Measurements from ENCODE around the gene COL5A3. TPM values are rescaled to one million over a fixed set of nuclear protein-coding genes. Genes with fewer than 3 reads are reported as not detected.
A peak's percentile ranks its signal among the peaks of the same experiment; 100 is the strongest.

Gene COL5A3
- total and polyA plus RNA-seq, 3 donors from 2014 or later, result 5.5 to 7.6 (median 7.0) TPM

DNA sequence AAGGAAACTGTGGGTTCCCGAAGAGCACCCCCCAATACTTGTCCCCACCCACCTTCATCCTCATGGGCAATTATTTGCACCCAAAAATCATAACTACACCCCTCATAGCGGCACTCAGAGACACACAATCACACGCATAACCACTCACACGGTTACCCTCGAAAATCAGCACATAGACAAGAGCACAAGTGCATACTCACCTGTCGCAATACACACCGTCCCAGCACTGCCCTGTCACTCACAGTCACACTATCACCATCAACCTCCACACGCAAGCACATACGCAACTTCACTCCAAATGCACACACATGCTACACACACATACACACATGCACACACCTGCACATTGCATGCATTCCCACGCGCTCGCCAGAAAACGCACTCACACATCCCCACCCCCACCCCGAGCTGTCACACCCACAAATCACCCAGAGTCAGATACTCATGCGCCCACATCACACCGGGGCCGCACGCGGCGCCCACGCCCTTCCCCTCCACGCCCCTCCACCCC, 535 bp downstream of the COL5A3 start:
- H3K4me3 ChIP-seq, result peak overlapping the region; percentile 36
- H3K27ac ChIP-seq, result no peak overlapping the region
- 2 to 5% methylated on average over 14 to 22 of the region's 22 CpGs for WGBS, 2 donors
- H3K27me3 ChIP-seq, result no peaks in the 10 kb centered on the region
- peaks cover 44% of the 10 kb centered on the region for H3K4me1 ChIP-seq
- no peak for DNase-seq
- intact Hi-C loops (cut with DNase I; ENCODE audit: low total_unique reads), result loop anchor here (10.0 kb wide), 1 partner anchor 75 kb away; the partner anchor contains the start of gene OLFM2
- no peaks in the 10 kb centered on the region for H3K36me3 ChIP-seq (ENCODE audit: low read depth, missing control alignments)
- no peaks in the 10 kb centered on the region for H3K9me3 ChIP-seq
- TF ChIP-seq, protein P1, sequence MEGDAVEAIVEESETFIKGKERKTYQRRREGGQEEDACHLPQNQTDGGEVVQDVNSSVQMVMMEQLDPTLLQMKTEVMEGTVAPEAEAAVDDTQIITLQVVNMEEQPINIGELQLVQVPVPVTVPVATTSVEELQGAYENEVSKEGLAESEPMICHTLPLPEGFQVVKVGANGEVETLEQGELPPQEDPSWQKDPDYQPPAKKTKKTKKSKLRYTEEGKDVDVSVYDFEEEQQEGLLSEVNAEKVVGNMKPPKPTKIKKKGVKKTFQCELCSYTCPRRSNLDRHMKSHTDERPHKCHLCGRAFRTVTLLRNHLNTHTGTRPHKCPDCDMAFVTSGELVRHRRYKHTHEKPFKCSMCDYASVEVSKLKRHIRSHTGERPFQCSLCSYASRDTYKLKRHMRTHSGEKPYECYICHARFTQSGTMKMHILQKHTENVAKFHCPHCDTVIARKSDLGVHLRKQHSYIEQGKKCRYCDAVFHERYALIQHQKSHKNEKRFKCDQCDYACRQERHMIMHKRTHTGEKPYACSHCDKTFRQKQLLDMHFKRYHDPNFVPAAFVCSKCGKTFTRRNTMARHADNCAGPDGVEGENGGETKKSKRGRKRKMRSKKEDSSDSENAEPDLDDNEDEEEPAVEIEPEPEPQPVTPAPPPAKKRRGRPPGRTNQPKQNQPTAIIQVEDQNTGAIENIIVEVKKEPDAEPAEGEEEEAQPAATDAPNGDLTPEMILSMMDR (IDR thresholded peaks at IDR 0.05), result no peak
- TF ChIP-seq POLR2A (IDR thresholded peaks at IDR 0.05), result no peak

DNA sequence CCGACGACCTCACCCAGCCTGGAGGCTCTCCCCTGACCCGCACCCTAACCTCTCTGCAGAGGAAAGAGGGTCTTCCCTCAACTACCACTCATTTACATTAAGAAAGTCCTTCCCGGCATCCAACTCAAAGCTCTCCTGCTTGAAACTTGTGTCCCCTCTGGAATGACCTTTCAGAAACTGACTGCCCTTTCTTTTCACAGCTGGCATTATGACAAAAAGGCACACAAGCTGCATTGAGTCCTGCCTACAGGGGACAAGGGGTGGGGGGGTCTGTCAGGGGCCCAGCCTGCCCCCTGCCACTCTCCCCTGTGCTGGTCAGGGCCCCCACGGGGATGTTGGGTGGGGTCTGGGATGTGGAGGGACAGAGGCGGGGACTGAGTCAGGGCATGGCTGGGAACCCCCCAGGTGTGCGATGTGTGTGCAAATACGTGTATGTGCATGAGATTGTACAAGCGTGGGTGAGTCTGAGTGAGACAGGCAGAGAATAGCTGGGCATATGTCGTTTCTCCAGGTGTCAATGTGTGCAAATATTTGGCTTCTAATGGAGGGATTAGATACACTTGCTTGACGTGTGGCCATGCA, 2.0 kb downstream of the COL5A3 start:
- Histone ChIP-seq H3K4me3 (no peak overlapping the region), H3K9me3 (no peaks in the 10 kb centered on the region), H3K27me3 (no peaks in the 10 kb centered on the region), H3K27ac (peak overlapping the region; percentile 10 to 84), H3K36me3 (ENCODE audit: low read depth, missing control alignments) (no peaks in the 10 kb centered on the region), H3K4me1 (peaks cover 44% of the 10 kb centered on the region)
- TF ChIP-seq POLR2A (IDR thresholded peaks at IDR 0.05), result no peak
- TF ChIP-seq, protein P1 (IDR thresholded peaks at IDR 0.05), result no peak
- intact Hi-C loops (cut with DNase I; ENCODE audit: low total_unique reads), result loop anchor here (10.0 kb wide), 1 partner anchor 73 kb away; the partner anchor contains the start of gene OLFM2
- no peak for DNase-seq
- WGBS, 2 donors, result 42 to 48% methylated on average over 8 to 11 of the region's 11 CpGs

- peak; percentile 34 for DNase-seq
- Histone ChIP-seq H3K9me3 (no peaks in the 10 kb centered on the region), H3K4me3 (no peak overlapping the region), H3K27me3 (no peaks in the 10 kb centered on the region), H3K27ac (peak overlapping the region; percentile 10 to 84), H3K4me1 (peaks cover 44% of the 10 kb centered on the region), H3K36me3 (ENCODE audit: low read depth, missing control alignments) (no peaks in the 10 kb centered on the region)
- TF ChIP-seq POLR2A (IDR thresholded peaks at IDR 0.05), result no peak
- TF ChIP-seq, protein P1 (IDR thresholded peaks at IDR 0.05), result no peak
- intact Hi-C loops (cut with DNase I; ENCODE audit: low total_unique reads), result loop anchor here (10.0 kb wide), 1 partner anchor 73 kb away; the partner anchor contains the start of gene OLFM2
- WGBS, 2 donors, result 40 to 41% methylated on average over 11 to 13 of the region's 13 CpGs
These were observed 2.7 kb downstream of the COL5A3 start for GRCh38 chr19:10007371-10008183.

DNA sequence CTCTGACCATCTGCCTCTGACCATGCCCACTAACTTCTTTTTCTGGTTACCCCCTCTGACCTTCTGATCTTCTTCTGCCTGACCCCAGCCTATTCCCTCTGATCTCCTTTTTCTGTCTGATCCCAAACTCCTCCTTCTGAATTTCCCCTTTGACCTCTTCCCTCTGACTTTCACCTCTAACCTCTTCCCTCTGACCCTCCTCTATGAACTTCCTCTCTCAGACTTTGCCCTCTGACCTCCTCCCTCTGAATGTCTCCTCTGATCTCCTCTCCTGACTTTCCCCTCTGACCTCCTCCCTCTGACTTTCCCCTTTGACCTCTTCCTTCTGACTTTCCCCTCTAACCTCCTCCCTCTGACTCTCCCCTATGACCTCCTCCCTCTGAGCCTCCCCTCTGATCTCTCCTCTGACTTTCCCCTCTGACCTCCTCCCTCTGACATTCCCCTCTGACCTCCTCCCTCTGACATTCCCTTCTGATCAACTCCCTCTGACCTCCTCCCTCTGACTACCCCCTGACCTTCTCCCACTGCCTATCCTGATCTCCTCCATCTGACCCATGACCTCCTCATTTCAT, 3.5 kb downstream of the COL5A3 start:
- Histone ChIP-seq H3K36me3 (ENCODE audit: low read depth, missing control alignments) (no peaks in the 10 kb centered on the region), H3K9me3 (no peaks in the 10 kb centered on the region), H3K4me1 (peaks cover 44% of the 10 kb centered on the region), H3K4me3 (no peak overlapping the region), H3K27me3 (no peaks in the 10 kb centered on the region), H3K27ac (peak overlapping the region; percentile 59 to 84)
- DNase-seq, result no peak
- intact Hi-C loops (cut with DNase I; ENCODE audit: low total_unique reads), result loop anchor here (10.0 kb wide), 1 partner anchor 72 kb away; the partner anchor contains the start of gene OLFM2
- TF ChIP-seq, protein P1 (IDR thresholded peaks at IDR 0.05), result no peak
- TF ChIP-seq POLR2A (IDR thresholded peaks at IDR 0.05), result no peak

Data from testis (tissue), 3 donors.